Endothelial cell of umbilical vein (primary cell): Measurements from ENCODE around the gene BTNL9. TPM values are rescaled to one million over a fixed set of nuclear protein-coding genes. Genes with fewer than 3 reads are reported as not detected.

Experiments
- BruUV-seq: library from RNA; stranded (reverse); fragments of 400-500 nt; replicated peaks from 2 replicates; lab custom pipeline; 2021; lab: Mats Ljungman, UMichigan
- CTCF ChIA-PET: fragments of 300-600, 350-600 bp; sonication (Branson Sonifier 250); formaldehyde crosslinking; loops from one replicate; lab custom pipeline; 2021; ENCODE audit warnings: antibody characterized with exemption, inconsistent platforms; lab: Charles Lee
- POLR2A ChIA-PET: fragments of 300-600, 350-600 bp; sonication (Branson Sonifier 250); formaldehyde crosslinking; loops from one replicate; lab custom pipeline; 2021; ENCODE audit warnings: antibody characterized with exemption, inconsistent platforms; lab: Charles Lee
- DNase-seq: peaks from one replicate; pipeline ENCODE4 v3.0.0-alpha.2; 2011; ENCODE audit warnings: low read depth, low spot score
- FAIRE-seq: peaks from 2 replicates; lab custom pipeline; 2011; peaks lifted over from hg19 to GRCh38; lab: Jason Lieb, UNC
- H2AFZ ChIP-seq: 2 replicates; pipeline ENCODE4 v1.6.0; 2012; ENCODE audit warnings: low read depth, low read length, control low read depth, inconsistent platforms
- H3K27ac ChIP-seq: 2 replicates; pipeline ENCODE4 v1.5.1; 2011; ENCODE audit warnings: low read depth, mild to moderate bottlenecking, control low read depth, low read length, moderate library complexity; ENCODE audit not compliant: insufficient read depth
- H3K27me3 ChIP-seq, 2 experiments: 2 replicates each; pipeline versions ENCODE4 v1.6.0 to v1.6.1; 2011; ENCODE audit warnings: low read length in 2 of 2, mixed read lengths in 1 of 2; ENCODE audit not compliant: control insufficient read depth in 2 of 2, insufficient read depth in 2 of 2
- H3K36me3 ChIP-seq, 2 experiments: 2 replicates in 1 of 2; 3 replicates in 1 of 2; pipeline ENCODE4 v1.5.1; 2011; ENCODE audit warnings: low read length in 2 of 2, mild to moderate bottlenecking in 1 of 2, moderate library complexity in 1 of 2; ENCODE audit not compliant: control insufficient read depth in 2 of 2, insufficient read depth in 2 of 2; ENCODE audit errors: extremely low read depth in 1 of 2
- H3K4me1 ChIP-seq: 3 replicates; pipeline ENCODE4 v1.5.1; 2011; ENCODE audit warnings: mild to moderate bottlenecking, low read length; ENCODE audit not compliant: control insufficient read depth, insufficient read depth; ENCODE audit errors: extremely low read depth
- H3K4me2 ChIP-seq: 2 replicates; pipeline ENCODE4 v1.6.1; 2011; ENCODE audit warnings: low read length, control low read depth, mixed read lengths; ENCODE audit not compliant: insufficient read depth
- H3K4me3 ChIP-seq, 3 experiments: fragments of 200-600 bp in 1 of 3; sonication (generic), shearing (Covaris generic) in 1 of 3; replicated peaks in 1 of 3; 2 replicates each; pipeline ENCODE4 v1.5.1; 2011 to 2016; ENCODE audit warnings: control low read depth in 3 of 3, low read length in 3 of 3, mild to moderate bottlenecking in 2 of 3, inconsistent platforms in 1 of 3, low read depth in 1 of 3, moderate library complexity in 1 of 3; ENCODE audit not compliant: insufficient read depth in 1 of 3
- H3K79me2 ChIP-seq: 2 replicates; pipeline ENCODE4 v1.6.0; 2012; ENCODE audit warnings: low read length, inconsistent platforms; ENCODE audit not compliant: control insufficient read depth, insufficient read depth
- H3K9ac ChIP-seq: replicated peaks from 2 replicates; pipeline ENCODE3; 2011; ENCODE audit warnings: low read length, control low read depth; ENCODE audit not compliant: insufficient read depth; ENCODE audit errors: extremely low read depth
- H3K9me1 ChIP-seq: replicated peaks from 3 replicates; pipeline ENCODE4 v1.6.0; 2011; ENCODE audit warnings: mild to moderate bottlenecking, low read length; ENCODE audit not compliant: control insufficient read depth, insufficient read depth; ENCODE audit errors: extremely low read depth
- H3K9me3 ChIP-seq: replicated peaks from 2 replicates; pipeline ENCODE4 v1.5.1; 2012; ENCODE audit warnings: low read length, inconsistent platforms; ENCODE audit not compliant: control insufficient read depth, insufficient read depth
- H4K20me1 ChIP-seq: replicated peaks from 2 replicates; pipeline ENCODE3; 2011; ENCODE audit warnings: mild to moderate bottlenecking, low read length; ENCODE audit not compliant: control insufficient read depth, insufficient read depth; ENCODE audit errors: extremely low read depth
- EZH2 ChIP-seq: IDR thresholded peaks from 2 replicates; pipeline ENCODE4 v1.6.1; 2012; ENCODE audit warnings: borderline replicate concordance, low read depth, mild to moderate bottlenecking, moderate library complexity, low read length, inconsistent platforms; ENCODE audit not compliant: severe bottlenecking
- FOS ChIP-seq: IDR thresholded peaks from 2 replicates; pipeline ENCODE4 v1.6.1; 2011; ENCODE audit warnings: mild to moderate bottlenecking, low read length, moderate library complexity, borderline replicate concordance; ENCODE audit not compliant: insufficient read depth
- JUN ChIP-seq: IDR thresholded peaks from 2 replicates; pipeline ENCODE4 v1.6.1; 2011; ENCODE audit warnings: borderline replicate concordance, low read depth; ENCODE audit not compliant: insufficient read length, insufficient read depth
- MAX ChIP-seq: IDR thresholded peaks from 2 replicates; pipeline ENCODE4 v1.6.1; 2011; ENCODE audit not compliant: insufficient read depth, insufficient read length
- POLR2A ChIP-seq: IDR thresholded peaks from 2 replicates; pipeline ENCODE4 v1.6.1; 2012; ENCODE audit warnings: low read depth, mild to moderate bottlenecking, control low read depth, low read length
- POLR2AphosphoS5 ChIP-seq: IDR thresholded peaks from 2 replicates; pipeline ENCODE4 v1.6.1; 2012; ENCODE audit warnings: low read depth, mild to moderate bottlenecking, control low read depth, low read length, moderate library complexity; ENCODE audit not compliant: insufficient read depth
- dilution Hi-C: fragments of 300-500 bp; cut with MboI; formaldehyde crosslinking; loops from one replicate; pipeline ENCODE4 v1.15.0; 2019; ENCODE audit warnings: low sequenced_read_pairs; ENCODE audit not compliant: extremely low pct_ligation_motif_present
- intact Hi-C: fragments of 100-400 bp; cut with micrococcal nuclease; formaldehyde crosslinking; loops from one replicate; pipeline ENCODE4 v1.10.0; 2022
- polyA plus RNA-seq, 4 experiments: library from polyadenylated mRNA; depleted of rRNA in 3 of 4; stranded (reverse) in 3 of 4; unstranded in 1 of 4; fragments of >200 nt; gene quantifications; 2 replicates each; pipeline versions ENCODE4 v1.2.1 to v1.2.3, GENCODE V29; 2011 to 2012; ENCODE audit warnings: missing spikeins in 1 of 4
- total RNA-seq: library from RNA; stranded (reverse); gene quantifications from 2 replicates; pipeline ENCODE4 v1.2.3, GENCODE V29; 2021
- TF ChIP-seq, protein P1 (sequence below), 2 donors: IDR thresholded peaks; 1 replicate in 1 of 2; 2 replicates in 1 of 2; pipeline ENCODE4 v1.5.1; 2011; ENCODE audit warnings: low read length in 2 of 2, mild to moderate bottlenecking in 2 of 2, moderate library complexity in 2 of 2, control low read depth in 1 of 2, inconsistent platforms in 1 of 2, low read depth in 1 of 2; ENCODE audit not compliant: insufficient read depth in 1 of 2; ENCODE audit errors: extremely low read depth in 1 of 2

BTNL9 gene
- total and polyA plus RNA-seq, 2 donors (not counting 3 experiments of a cell fraction or from before 2014, with no cell fraction given): 0.13 to 0.33 TPM

- intact Hi-C loops (no loop called here), dilution Hi-C loops (no loop called here)
- Histone ChIP-seq H4K20me1 (no peaks in the 10 kb centered on the region), H3K36me3 (no peaks in the 10 kb centered on the region), H3K9ac (no peak overlapping the region), H3K4me1 (no peaks in the 10 kb centered on the region), H3K9me3 (no peaks in the 10 kb centered on the region), H3K27me3 (no peaks in the 10 kb centered on the region), H2AFZ (no peak overlapping the region), H3K9me1 (no peaks in the 10 kb centered on the region), H3K4me2 (no peak overlapping the region), H3K4me3 (no peak overlapping the region), H3K79me2 (no peaks in the 10 kb centered on the region), H3K27ac (no peak overlapping the region)
- FAIRE-seq: no peak
- CTCF ChIA-PET: no interaction called here
- BruUV-seq: no TSS peak
- TF ChIP-seq POLR2AphosphoS5 (no peak), MAX (no peak), FOS (no peak), JUN (no peak), POLR2A (no peak), EZH2 (no peak)
- TF ChIP-seq, protein P1, sequence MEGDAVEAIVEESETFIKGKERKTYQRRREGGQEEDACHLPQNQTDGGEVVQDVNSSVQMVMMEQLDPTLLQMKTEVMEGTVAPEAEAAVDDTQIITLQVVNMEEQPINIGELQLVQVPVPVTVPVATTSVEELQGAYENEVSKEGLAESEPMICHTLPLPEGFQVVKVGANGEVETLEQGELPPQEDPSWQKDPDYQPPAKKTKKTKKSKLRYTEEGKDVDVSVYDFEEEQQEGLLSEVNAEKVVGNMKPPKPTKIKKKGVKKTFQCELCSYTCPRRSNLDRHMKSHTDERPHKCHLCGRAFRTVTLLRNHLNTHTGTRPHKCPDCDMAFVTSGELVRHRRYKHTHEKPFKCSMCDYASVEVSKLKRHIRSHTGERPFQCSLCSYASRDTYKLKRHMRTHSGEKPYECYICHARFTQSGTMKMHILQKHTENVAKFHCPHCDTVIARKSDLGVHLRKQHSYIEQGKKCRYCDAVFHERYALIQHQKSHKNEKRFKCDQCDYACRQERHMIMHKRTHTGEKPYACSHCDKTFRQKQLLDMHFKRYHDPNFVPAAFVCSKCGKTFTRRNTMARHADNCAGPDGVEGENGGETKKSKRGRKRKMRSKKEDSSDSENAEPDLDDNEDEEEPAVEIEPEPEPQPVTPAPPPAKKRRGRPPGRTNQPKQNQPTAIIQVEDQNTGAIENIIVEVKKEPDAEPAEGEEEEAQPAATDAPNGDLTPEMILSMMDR (IDR thresholded peaks at IDR 0.05; ENCODE audit: extremely low read depth in 1 of 2, insufficient read depth in 1 of 2, low read depth in 1 of 2, low read length in 2 of 2): no peak
- no peak for DNase-seq
- POLR2A ChIA-PET: no interaction called here
Measured at GRCh38 chr5:181044093-181044599, 4.1 kb downstream of the BTNL9 start.
